ENCODE results near the gene HARBI1.

- TF ChIP-seq CTCF (IDR thresholded peaks at IDR 0.05; ENCODE audit: control extremely low read depth in 1 of 3, insufficient read depth in 1 of 3, low read depth in 1 of 3, low read length in 3 of 3): no peak
- TF ChIP-seq RFX5 (IDR thresholded peaks at IDR 0.05; ENCODE audit: borderline replicate concordance, low read depth, low read length): no peak
Observed at GRCh38 chr11:46640036-46640788, 23.2 kb upstream of the HARBI1 start.

Data from H1 (cell line).